Measurements from ENCODE around the gene ZFR2.

DNA sequence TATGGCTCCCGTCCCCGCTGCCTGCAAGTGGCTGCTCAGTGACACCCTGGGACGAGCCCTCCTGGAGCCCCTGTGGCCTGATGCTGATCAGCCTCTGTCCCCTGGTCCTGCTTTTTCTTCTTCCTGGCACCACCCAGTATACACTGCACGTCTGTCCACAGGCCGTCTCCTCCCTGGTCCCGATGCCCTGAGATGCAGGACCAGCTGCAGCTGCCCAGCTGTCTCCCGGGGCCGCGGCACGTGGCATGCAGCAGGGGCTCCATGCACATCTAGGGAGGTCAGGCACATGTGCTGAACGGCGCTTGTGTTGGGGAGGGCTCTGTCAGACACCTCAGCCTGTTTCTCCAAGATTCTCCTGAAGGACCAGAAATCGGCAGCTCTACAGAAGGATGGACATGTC lies 30.2 kb downstream of the ZFR2 start:
- TF ChIP-seq, protein P1, sequence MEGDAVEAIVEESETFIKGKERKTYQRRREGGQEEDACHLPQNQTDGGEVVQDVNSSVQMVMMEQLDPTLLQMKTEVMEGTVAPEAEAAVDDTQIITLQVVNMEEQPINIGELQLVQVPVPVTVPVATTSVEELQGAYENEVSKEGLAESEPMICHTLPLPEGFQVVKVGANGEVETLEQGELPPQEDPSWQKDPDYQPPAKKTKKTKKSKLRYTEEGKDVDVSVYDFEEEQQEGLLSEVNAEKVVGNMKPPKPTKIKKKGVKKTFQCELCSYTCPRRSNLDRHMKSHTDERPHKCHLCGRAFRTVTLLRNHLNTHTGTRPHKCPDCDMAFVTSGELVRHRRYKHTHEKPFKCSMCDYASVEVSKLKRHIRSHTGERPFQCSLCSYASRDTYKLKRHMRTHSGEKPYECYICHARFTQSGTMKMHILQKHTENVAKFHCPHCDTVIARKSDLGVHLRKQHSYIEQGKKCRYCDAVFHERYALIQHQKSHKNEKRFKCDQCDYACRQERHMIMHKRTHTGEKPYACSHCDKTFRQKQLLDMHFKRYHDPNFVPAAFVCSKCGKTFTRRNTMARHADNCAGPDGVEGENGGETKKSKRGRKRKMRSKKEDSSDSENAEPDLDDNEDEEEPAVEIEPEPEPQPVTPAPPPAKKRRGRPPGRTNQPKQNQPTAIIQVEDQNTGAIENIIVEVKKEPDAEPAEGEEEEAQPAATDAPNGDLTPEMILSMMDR (conservative IDR thresholded peaks at IDR 0.05; ENCODE audit: low read depth, low read length), result no peak
- no peak for TF ChIP-seq EZH2 (IDR thresholded peaks at IDR 0.05; ENCODE audit: borderline replicate concordance, low read depth, low read length, poor library complexity, severe bottlenecking)
